Stimulated activated CD8-positive, alpha-beta memory T cell treated with anti-CD3 and anti-CD28 coated beads, Interleukin-15, amount 100 ng/mL, for 48 hours (primary cell): ENCODE results near the gene SLC9A6.
A peak's percentile ranks its signal among the peaks of the same experiment; 100 is the strongest.

Experiments used
- DNase-seq, 2 donors: peaks; one replicate each; pipeline ENCODE4 v3.0.0-alpha.2; 2020; ENCODE audit warnings: low read depth in 2 of 2

Gene SLC9A6

GRCh38 chrX:135985157-135985972 lies at the start of gene SLC9A6:
TSS of gene SLC9A6 (plus strand) at chrX:135985435. CDS start at chrX:135985659, 224 bp downstream.
- DNase-seq = peak; percentile 49 to 54

DNA sequence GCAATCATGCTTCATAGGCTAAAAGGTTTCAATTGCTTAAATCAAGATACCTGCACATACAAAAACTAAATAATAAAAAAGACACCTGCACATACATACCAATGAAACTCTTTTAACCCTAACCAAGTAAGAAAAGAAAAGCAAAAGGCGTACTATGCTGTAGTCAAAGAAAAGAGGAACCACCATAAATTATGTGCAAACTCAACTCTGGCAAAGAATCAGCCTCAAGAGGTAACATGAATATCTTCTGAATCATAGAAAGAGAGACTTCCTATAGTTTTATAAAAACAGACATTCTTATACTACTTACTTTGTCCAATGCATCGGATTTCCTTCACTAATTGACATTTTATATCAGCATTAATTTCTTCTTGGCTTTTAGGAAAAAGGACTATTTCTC lies 40.7 kb upstream of the SLC9A6 start:
- no peak for DNase-seq

DNA sequence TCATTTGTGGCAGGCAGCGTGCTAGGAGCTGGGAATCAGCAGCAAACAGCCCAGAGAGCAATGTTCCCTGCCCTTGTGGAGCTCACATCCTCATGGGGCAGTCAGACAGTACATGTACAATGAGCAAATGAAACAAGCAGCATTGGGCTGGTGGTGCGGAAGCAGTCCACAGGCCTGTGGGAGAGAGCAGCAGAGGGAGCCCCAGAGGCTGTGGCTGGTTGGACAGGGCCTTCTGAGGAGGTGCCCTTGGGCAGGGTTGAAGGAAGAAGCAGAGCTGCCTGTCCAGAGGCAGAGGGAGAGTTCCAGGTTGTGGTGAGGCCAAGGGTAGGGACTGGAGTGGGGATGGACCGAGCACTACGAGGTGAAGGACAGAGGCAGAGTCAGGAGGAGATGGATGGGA lies 33.9 kb upstream of the SLC9A6 start:
- no peak for DNase-seq

- DNase-seq = no peak
Measured at GRCh38 chrX:135973025-135973547, 12.1 kb upstream of the SLC9A6 start.

- peak; percentile 65 to 68 for DNase-seq
Measured at GRCh38 chrX:135973548-135974278, 11.5 kb upstream of the SLC9A6 start, which contains the start of gene MMGT1. TSS of gene MMGT1 (minus strand) at chrX:135973988. CDS start at chrX:135973675, 313 bp downstream.

DNA sequence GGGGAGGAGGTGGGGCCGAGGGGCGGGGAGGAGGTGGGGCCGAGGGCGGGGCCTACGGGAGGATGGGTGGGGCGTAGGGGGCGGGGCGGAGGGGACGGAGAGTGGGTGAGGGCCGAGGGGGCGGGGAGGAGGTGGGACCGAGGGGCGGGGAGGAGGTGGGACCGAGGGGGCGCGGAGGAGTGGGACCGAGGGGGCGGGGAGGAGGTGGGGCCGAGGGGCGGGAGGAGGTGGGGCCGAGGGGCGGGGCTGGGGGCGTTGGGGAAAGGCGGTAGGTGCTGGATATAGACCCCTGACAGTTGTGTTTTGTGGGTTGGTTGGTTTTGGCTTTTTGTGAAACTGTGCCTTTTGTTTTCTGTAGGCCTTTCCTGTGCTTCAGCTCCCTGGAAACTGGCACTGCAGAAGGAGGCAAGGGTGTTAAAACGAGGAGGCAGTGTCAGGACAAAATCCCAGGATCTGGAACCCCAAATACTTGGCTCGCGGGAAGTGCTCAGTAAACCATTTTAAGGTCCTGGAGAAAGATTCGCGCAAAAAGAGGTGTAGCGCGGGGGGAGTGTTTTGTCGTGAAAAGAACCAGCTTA lies 10.9 kb upstream of the SLC9A6 start:
- peak; percentile 33 to 46 for DNase-seq

DNA sequence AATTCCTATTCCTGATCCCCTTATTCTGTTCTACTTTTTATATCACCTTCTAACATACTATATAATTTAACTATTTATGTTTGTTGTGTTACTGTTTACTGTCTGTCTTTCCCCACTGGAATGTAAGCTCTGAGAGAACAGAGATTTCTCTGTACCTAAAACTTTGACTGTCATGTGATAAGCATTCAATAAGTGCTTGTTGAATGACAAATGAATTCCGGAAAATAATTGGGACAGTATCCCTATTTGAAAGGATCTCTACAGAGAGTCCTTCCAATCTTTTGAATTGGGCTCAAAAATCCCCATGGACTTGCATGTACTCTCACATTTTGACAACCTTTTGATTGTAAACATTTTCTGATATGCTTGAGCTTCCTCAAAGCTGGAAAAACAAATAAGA lies 9.8 kb upstream of the SLC9A6 start:
- no peak for DNase-seq

DNA sequence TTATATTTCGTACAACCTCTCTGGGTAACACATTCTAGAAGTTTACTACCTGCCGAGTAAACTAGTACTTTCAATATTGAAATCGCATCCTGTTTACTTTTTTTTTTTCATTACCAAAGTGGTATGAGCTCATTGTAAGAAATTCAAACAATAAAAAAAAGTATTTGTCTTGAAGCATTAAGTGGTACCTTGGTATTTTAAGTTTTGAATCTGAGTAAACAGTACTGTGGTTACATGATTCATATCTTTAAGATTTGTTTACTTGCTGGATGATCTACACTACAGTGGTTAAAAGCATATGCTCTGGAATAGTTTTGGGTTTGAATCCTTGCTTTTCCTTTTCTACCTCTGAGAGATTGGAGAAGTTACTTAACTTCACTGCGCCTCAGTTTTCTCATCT lies 7.6 kb upstream of the SLC9A6 start:
- DNase-seq = no peak

DNA sequence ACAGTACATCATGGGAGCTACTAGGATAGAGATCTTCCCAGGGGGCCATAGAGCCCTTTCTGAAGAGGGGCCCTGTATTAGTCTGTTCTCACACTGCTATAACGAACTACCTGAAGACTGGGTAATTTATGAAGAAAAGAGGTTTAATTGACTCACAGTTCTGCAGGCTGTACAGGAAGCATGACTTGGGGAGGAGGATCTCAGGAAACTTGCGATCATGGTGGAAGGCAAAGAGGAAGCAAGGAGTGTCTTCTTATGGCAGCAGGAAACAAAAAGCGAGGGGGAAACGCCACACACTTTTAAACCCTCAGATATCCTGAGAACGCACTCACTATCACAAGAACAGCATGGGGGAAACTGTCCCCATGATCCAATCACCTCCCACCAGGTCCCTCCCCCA lies 4.2 kb upstream of the SLC9A6 start:
- no peak for DNase-seq

DNA sequence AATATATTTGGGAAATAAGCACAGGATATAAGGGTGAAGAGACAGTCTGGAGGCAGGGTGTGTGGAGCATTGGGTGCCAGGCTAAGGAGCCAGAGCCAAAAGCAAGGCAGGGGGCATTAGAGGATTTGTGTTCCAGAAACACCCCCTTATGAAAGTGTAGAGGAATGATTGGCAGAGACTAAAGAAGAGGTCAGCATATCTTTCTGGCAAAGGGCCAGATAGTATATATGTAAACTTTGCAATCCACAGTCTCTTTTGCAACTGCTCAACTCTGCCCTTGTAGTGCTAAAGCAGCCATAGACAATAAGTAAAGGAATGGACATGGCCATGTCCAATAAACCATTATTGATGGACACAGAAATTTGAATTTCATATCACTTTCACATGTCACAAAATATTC lies 3.6 kb upstream of the SLC9A6 start:
- DNase-seq = no peak

- DNase-seq = no peak
Measured at GRCh38 chrX:135982860-135983259, 2.4 kb upstream of the SLC9A6 start.

GRCh38 chrX:135984256-135984655 lies 979 bp upstream of the SLC9A6 start:
- no peak for DNase-seq

DNA sequence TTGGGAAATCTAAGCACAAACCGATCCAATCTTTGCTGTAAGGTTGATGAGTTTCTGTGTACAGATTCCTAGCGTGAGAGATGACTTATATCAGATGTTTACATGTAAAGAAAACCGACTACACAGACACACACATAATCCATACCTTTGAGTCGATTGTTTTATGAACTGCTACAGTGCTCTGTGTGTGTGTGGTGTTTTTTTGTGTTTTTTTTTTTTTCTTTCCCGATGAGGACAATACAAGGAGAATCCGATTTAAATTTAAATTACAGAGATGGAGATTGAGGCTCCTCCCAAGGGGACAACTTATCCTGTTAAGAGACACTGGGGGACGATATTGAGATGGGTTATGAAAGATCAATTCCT lies 461 bp upstream of the SLC9A6 start:
- DNase-seq = no peak

- DNase-seq = no peak
Measured at GRCh38 chrX:135985973-135986310, 707 bp downstream of the SLC9A6 start.

- DNase-seq = no peak
Measured at GRCh38 chrX:135988245-135988644, 3.0 kb downstream of the SLC9A6 start.

- DNase-seq = no peak
Measured at GRCh38 chrX:136015016-136015415, 29.8 kb downstream of the SLC9A6 start.

DNA sequence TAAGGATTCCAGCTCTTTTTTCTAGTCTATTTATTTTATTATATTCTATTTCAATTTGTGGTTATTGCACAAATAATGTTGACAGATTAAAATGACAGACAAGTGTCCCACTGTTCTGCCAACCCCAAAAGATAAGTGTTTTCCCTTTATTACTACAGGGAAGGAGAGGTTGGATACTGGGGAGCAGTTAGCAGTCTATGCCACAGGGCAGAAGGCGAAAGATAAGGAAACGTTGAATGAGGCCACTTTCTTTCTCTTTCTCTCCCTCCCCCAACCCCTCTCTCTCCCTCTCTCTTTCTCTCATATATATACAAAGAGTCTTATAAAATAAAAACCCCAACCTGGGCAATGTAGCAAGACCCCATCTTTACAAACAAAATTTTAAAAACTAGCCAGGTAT lies 31.6 kb downstream of the SLC9A6 start:
- no peak for DNase-seq

GRCh38 chrX:136019226-136019625 lies 34.0 kb downstream of the SLC9A6 start:
- DNase-seq = no peak

DNA sequence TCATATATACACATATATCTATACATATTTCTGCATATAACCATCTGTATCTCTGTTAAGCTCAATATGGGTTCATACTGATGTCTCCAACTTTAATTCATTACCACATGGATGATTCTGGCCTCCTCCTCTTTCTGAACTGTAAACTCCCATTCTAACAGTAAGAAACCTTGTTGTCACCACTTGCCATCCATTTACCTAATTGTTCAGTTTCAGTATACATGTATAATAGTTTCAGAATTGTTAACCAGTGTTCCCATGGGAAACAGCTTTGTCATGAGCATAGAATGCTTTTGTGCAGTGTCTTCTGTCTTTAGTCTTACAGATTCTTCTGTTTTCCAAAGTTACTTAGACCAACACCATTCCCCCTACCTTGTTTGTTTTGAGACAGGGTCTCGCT lies 35.9 kb downstream of the SLC9A6 start:
- DNase-seq = no peak

- no peak for DNase-seq
Measured at GRCh38 chrX:136021903-136022302, 36.7 kb downstream of the SLC9A6 start.

- no peak for DNase-seq
Measured at GRCh38 chrX:136025091-136025490, 39.9 kb downstream of the SLC9A6 start.

DNA sequence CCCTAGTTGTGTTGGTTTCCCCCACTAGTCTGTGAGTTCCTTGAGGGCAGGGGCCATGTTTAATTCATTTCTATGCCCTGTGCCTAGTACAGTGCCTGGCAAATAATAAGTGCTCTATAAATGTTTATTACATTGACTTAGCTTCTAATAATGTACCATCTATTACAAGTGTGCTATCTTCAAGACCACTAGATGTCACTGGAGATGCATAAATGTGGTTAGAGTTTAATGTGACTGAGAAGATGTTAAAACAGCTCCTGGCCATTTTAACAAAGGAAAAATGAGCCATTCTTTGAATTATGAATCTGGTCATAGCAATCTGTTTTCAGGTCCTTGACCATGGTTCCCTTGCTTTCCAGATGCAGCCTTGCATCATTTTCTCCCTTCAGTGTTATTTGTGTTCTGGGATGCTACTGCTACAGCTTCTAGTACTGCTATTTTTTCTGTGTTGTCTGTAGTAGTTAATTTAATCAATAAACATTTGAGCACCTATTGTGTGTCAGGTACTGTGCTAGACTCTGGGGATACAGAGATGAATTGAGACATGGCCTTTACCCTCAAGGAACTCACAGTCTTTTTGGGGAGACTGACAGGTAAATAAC lies 43.2 kb downstream of the SLC9A6 start:
- DNase-seq = no peak
